Measurements from ENCODE around the gene CEP78.

CEP78 gene

GRCh38 chr9:78306222-78307076 is 70.6 kb downstream of the CEP78 start:
- DNase-seq, result no peak

GRCh38 chr9:78307360-78307759 is 71.5 kb downstream of the CEP78 start:
- DNase-seq, result no peak

- DNase-seq, result no peak
These were observed 73.2 kb downstream of the CEP78 start for GRCh38 chr9:78309066-78309465.

- no peak for DNase-seq
These were observed 75.2 kb downstream of the CEP78 start for GRCh38 chr9:78311075-78311474.

GRCh38 chr9:78311886-78312524 is 76.1 kb downstream of the CEP78 start:
- DNase-seq, result no peak

GRCh38 chr9:78314550-78314949 is 78.7 kb downstream of the CEP78 start:
- DNase-seq, result no peak

GRCh38 chr9:78314953-78315870 is 79.3 kb downstream of the CEP78 start:
- DNase-seq, result no peak

GRCh38 chr9:78316166-78316892 is 80.5 kb downstream of the CEP78 start:
- DNase-seq, result no peak

- DNase-seq, result no peak
These were observed 83.5 kb downstream of the CEP78 start for GRCh38 chr9:78319197-78320029.

- DNase-seq, result no peak
These were observed 84.3 kb downstream of the CEP78 start for GRCh38 chr9:78320030-78320693.

- DNase-seq, result no peak
These were observed 85.1 kb downstream of the CEP78 start for GRCh38 chr9:78320875-78321496.

GRCh38 chr9:78321505-78321904 is 85.6 kb downstream of the CEP78 start:
- DNase-seq, result no peak

GRCh38 chr9:78324068-78324650 is 88.3 kb downstream of the CEP78 start:
- no peak for DNase-seq

GRCh38 chr9:78324682-78325081 is 88.8 kb downstream of the CEP78 start:
- DNase-seq, result no peak

- no peak for DNase-seq
These were observed 89.5 kb downstream of the CEP78 start for GRCh38 chr9:78325343-78325742.

GRCh38 chr9:78325846-78326360 is 90.0 kb downstream of the CEP78 start:
- DNase-seq, result no peak

GRCh38 chr9:78326564-78326963 is 90.7 kb downstream of the CEP78 start:
- no peak for DNase-seq

Measured in right kidney (tissue), 1 donor.